ENCODE data around the gene CEP85.

DNA sequence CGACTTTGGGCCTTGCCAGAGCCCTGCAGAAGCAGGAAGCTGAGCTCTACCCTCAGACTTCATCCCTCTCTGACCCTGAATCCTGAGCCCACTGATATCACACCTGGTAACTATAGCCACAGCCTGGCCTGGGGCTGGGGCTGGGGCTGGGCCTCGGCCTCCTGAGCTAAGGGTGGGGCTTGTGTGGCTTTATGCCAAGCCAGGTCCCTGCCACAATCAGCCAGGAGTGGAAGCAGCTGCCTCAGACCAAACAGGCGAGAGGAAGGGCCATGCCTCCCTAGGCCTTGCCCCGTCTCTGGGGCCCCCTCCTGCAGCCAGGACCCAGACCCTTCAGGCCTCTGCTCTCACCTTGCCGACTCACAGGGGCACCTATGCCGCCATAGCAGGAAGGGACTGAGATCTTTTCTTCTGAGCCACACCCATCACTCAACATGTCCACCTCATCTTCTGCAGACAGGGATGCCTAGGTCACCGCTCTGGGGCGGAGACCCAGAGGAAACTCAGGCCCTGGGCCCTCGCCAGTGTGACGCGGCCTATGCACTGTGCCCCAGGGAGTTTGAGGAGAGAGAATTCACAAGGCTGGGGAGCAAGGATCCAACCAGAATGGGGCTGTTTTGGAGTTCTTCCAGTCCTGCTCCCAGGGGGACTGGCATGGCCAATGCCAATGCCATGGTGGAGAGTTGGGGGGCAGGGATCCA lies 66.7 kb downstream of the CEP85 start:
- TF ChIP-seq POLR2A (IDR thresholded peaks at IDR 0.05; ENCODE audit: low read depth, low read length) (no peak), POLR2AphosphoS5 (IDR thresholded peaks at IDR 0.05; ENCODE audit: low read depth, low read length) (no peak)

All from GM12891 (cell line).